ENCODE data around the gene WBP11.

DNA sequence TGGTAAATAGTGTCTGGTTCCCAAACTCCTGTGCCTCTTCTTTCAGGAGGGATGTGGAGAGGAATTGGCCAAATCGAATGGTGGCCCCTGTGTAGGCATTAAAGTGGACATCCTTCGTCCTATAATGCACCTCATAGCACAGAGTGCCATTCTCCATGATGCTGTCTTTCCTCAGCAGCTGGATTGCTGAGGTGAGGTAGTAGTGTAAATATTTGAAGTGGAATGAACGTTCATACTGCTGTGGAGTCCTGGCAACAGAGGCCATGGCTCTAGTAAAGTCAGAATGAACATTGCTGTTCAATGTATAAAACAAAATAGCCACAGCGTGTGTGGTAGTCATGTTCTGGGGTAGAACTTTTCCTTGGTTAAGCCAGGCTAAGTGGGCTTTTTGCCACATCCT is 37.3 kb upstream of the WBP11 start:
- TF ChIP-seq REST (IDR thresholded peaks at IDR 0.05; ENCODE audit: borderline replicate concordance) (no peak), REST (CRISPR knock-in tag; IDR thresholded peaks at IDR 0.05; ENCODE audit: low read depth) (no peak), CHD2 (IDR thresholded peaks at IDR 0.05; ENCODE audit: low read depth, low read length) (no peak), CREB1 (IDR thresholded peaks at IDR 0.05) (no peak), CREB1 (CRISPR knock-in tag; IDR thresholded peaks at IDR 0.05) (no peak), SMC3 (conservative IDR thresholded peaks at IDR 0.05; ENCODE audit: insufficient read depth, low read depth, low read length) (no peak), HMG20B (CRISPR knock-in tag; IDR thresholded peaks at IDR 0.05) (no peak), HCFC1 (IDR thresholded peaks at IDR 0.05; ENCODE audit: low read depth, low read length) (no peak), SIN3A (IDR thresholded peaks at IDR 0.05; ENCODE audit: borderline replicate concordance in 2 of 2, control insufficient read depth in 1 of 2, low read depth in 2 of 2, low read length in 2 of 2) (no peak)
- TF ChIP-seq, protein P1, sequence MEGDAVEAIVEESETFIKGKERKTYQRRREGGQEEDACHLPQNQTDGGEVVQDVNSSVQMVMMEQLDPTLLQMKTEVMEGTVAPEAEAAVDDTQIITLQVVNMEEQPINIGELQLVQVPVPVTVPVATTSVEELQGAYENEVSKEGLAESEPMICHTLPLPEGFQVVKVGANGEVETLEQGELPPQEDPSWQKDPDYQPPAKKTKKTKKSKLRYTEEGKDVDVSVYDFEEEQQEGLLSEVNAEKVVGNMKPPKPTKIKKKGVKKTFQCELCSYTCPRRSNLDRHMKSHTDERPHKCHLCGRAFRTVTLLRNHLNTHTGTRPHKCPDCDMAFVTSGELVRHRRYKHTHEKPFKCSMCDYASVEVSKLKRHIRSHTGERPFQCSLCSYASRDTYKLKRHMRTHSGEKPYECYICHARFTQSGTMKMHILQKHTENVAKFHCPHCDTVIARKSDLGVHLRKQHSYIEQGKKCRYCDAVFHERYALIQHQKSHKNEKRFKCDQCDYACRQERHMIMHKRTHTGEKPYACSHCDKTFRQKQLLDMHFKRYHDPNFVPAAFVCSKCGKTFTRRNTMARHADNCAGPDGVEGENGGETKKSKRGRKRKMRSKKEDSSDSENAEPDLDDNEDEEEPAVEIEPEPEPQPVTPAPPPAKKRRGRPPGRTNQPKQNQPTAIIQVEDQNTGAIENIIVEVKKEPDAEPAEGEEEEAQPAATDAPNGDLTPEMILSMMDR (IDR thresholded peaks at IDR 0.05 in 2 of 3, conservative IDR thresholded peaks at IDR 0.05 in 1 of 3; ENCODE audit: insufficient read depth in 2 of 3, low read depth in 1 of 3, low read length in 3 of 3) = no peak
- TF ChIP-seq, protein P2, sequence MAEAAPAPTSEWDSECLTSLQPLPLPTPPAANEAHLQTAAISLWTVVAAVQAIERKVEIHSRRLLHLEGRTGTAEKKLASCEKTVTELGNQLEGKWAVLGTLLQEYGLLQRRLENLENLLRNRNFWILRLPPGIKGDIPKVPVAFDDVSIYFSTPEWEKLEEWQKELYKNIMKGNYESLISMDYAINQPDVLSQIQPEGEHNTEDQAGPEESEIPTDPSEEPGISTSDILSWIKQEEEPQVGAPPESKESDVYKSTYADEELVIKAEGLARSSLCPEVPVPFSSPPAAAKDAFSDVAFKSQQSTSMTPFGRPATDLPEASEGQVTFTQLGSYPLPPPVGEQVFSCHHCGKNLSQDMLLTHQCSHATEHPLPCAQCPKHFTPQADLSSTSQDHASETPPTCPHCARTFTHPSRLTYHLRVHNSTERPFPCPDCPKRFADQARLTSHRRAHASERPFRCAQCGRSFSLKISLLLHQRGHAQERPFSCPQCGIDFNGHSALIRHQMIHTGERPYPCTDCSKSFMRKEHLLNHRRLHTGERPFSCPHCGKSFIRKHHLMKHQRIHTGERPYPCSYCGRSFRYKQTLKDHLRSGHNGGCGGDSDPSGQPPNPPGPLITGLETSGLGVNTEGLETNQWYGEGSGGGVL (CRISPR knock-in tag; IDR thresholded peaks at IDR 0.05) = no peak
- TF ChIP-seq, protein P3, sequence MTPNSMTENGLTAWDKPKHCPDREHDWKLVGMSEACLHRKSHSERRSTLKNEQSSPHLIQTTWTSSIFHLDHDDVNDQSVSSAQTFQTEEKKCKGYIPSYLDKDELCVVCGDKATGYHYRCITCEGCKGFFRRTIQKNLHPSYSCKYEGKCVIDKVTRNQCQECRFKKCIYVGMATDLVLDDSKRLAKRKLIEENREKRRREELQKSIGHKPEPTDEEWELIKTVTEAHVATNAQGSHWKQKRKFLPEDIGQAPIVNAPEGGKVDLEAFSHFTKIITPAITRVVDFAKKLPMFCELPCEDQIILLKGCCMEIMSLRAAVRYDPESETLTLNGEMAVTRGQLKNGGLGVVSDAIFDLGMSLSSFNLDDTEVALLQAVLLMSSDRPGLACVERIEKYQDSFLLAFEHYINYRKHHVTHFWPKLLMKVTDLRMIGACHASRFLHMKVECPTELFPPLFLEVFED (CRISPR knock-in tag; conservative IDR thresholded peaks at IDR 0.05) = no peak
